ENCODE measurements around the gene TRAPPC2L.

Gene TRAPPC2L

GRCh38 chr16:88833086-88833485, 23.8 kb upstream of the TRAPPC2L start:
- no peak for DNase-seq (ENCODE audit: low read depth in 1 of 2, low spot score in 1 of 2)
- no peak overlapping the region for H3K4me3 ChIP-seq (replicated peaks; ENCODE audit: insufficient read depth, low read length)
- no peak overlapping the region for H3K27ac ChIP-seq (replicated peaks)
- H3K27me3 ChIP-seq (ENCODE audit: insufficient read depth, poor library complexity, severe bottlenecking), result no peaks in the 10 kb centered on the region
- TF ChIP-seq REST (IDR thresholded peaks at IDR 0.05; ENCODE audit: insufficient replicate concordance, low read depth), result no peak
- TF ChIP-seq CTCF (IDR thresholded peaks at IDR 0.05; ENCODE audit: insufficient read depth, low read length), result no peak
- no peak for TF ChIP-seq GABPA (IDR thresholded peaks at IDR 0.05; ENCODE audit: low read depth)
- no peak for TF ChIP-seq SPI1 (IDR thresholded peaks at IDR 0.05; ENCODE audit: borderline replicate concordance, low read depth)
- no peak for TF ChIP-seq POLR2AphosphoS5 (IDR thresholded peaks at IDR 0.05; ENCODE audit: low read depth)

GRCh38 chr16:88834670-88835069, 22.3 kb upstream of the TRAPPC2L start:
- DNase-seq (ENCODE audit: low read depth in 1 of 2, low spot score in 1 of 2), result no peak
- Histone ChIP-seq H3K27ac (replicated peaks) (no peak overlapping the region), H3K27me3 (ENCODE audit: insufficient read depth, poor library complexity, severe bottlenecking) (no peaks in the 10 kb centered on the region), H3K4me3 (replicated peaks; ENCODE audit: insufficient read depth, low read length) (no peak overlapping the region)
- TF ChIP-seq REST (IDR thresholded peaks at IDR 0.05; ENCODE audit: insufficient replicate concordance, low read depth), result no peak
- no peak for TF ChIP-seq SPI1 (IDR thresholded peaks at IDR 0.05; ENCODE audit: borderline replicate concordance, low read depth)
- no peak for TF ChIP-seq GABPA (IDR thresholded peaks at IDR 0.05; ENCODE audit: low read depth)
- no peak for TF ChIP-seq POLR2AphosphoS5 (IDR thresholded peaks at IDR 0.05; ENCODE audit: low read depth)
- TF ChIP-seq CTCF (IDR thresholded peaks at IDR 0.05; ENCODE audit: insufficient read depth, low read length), result no peak

GRCh38 chr16:88835383-88835782, 21.5 kb upstream of the TRAPPC2L start:
- Histone ChIP-seq H3K27me3 (ENCODE audit: insufficient read depth, poor library complexity, severe bottlenecking) (no peaks in the 10 kb centered on the region), H3K4me3 (replicated peaks; ENCODE audit: insufficient read depth, low read length) (no peak overlapping the region), H3K27ac (replicated peaks) (no peak overlapping the region)
- TF ChIP-seq GABPA (IDR thresholded peaks at IDR 0.05; ENCODE audit: low read depth), result no peak
- no peak for TF ChIP-seq REST (IDR thresholded peaks at IDR 0.05; ENCODE audit: insufficient replicate concordance, low read depth)
- no peak for TF ChIP-seq SPI1 (IDR thresholded peaks at IDR 0.05; ENCODE audit: borderline replicate concordance, low read depth)
- TF ChIP-seq CTCF (IDR thresholded peaks at IDR 0.05; ENCODE audit: insufficient read depth, low read length), result no peak
- TF ChIP-seq POLR2AphosphoS5 (IDR thresholded peaks at IDR 0.05; ENCODE audit: low read depth), result no peak
- no peak for DNase-seq (ENCODE audit: low read depth in 1 of 2, low spot score in 1 of 2)

Measured in HL-60 (cell line).